ENCODE measurements around the gene CCL15. TPM values are rescaled to one million over a fixed set of nuclear protein-coding genes. Genes with fewer than 3 reads are reported as not detected.

CCL15 gene
- total and polyA plus RNA-seq, 2 experiments from 2014 or later = 32.0 to 39.0 TPM

- no peaks in the 10 kb centered on the region for H4K20me1 ChIP-seq (ENCODE audit: insufficient read depth, poor library complexity, severe bottlenecking)
- no peak overlapping the region for H2AFZ ChIP-seq
- WGBS (ENCODE audit: low lambda C conversion rate, missing lambda C conversion rate) = 32% methylated on average over 8 of the region's 8 CpGs
- TF ChIP-seq EZH2 (IDR thresholded peaks at IDR 0.05; ENCODE audit: borderline replicate concordance) (no peak), EZH2phosphoT487 (IDR thresholded peaks at IDR 0.05; ENCODE audit: low read depth, severe bottlenecking, unreplicated experiment) (no peak)
- TF ChIP-seq, protein P1, sequence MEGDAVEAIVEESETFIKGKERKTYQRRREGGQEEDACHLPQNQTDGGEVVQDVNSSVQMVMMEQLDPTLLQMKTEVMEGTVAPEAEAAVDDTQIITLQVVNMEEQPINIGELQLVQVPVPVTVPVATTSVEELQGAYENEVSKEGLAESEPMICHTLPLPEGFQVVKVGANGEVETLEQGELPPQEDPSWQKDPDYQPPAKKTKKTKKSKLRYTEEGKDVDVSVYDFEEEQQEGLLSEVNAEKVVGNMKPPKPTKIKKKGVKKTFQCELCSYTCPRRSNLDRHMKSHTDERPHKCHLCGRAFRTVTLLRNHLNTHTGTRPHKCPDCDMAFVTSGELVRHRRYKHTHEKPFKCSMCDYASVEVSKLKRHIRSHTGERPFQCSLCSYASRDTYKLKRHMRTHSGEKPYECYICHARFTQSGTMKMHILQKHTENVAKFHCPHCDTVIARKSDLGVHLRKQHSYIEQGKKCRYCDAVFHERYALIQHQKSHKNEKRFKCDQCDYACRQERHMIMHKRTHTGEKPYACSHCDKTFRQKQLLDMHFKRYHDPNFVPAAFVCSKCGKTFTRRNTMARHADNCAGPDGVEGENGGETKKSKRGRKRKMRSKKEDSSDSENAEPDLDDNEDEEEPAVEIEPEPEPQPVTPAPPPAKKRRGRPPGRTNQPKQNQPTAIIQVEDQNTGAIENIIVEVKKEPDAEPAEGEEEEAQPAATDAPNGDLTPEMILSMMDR (IDR thresholded peaks at IDR 0.05; ENCODE audit: poor library complexity) = peak; percentile 86
- no peaks in the 10 kb centered on the region for H3K9me2 ChIP-seq (replicated peaks; ENCODE audit: insufficient read depth)
- H3K4me3 ChIP-seq = no peak overlapping the region
- H3K9me3 ChIP-seq (ENCODE audit: low read depth) = no peaks in the 10 kb centered on the region
- H3K79me2 ChIP-seq = no peaks in the 10 kb centered on the region
- peak overlapping the region; percentile 89 for H3K27ac ChIP-seq
- H3K36me3 ChIP-seq (replicated peaks; ENCODE audit: insufficient read depth, low read depth) = no peaks in the 10 kb centered on the region
- no peaks in the 10 kb centered on the region for H3K27me3 ChIP-seq
- DNase-seq (ENCODE audit: low spot score) = peak; percentile 93
- H3K4me1 ChIP-seq (ENCODE audit: insufficient read depth) = peaks cover 27% of the 10 kb centered on the region
- peak overlapping the region; percentile 58 for H3K4me2 ChIP-seq
Observed at GRCh38 chr17:35969558-35970380, 31.6 kb downstream of the CCL15 start.

DNA sequence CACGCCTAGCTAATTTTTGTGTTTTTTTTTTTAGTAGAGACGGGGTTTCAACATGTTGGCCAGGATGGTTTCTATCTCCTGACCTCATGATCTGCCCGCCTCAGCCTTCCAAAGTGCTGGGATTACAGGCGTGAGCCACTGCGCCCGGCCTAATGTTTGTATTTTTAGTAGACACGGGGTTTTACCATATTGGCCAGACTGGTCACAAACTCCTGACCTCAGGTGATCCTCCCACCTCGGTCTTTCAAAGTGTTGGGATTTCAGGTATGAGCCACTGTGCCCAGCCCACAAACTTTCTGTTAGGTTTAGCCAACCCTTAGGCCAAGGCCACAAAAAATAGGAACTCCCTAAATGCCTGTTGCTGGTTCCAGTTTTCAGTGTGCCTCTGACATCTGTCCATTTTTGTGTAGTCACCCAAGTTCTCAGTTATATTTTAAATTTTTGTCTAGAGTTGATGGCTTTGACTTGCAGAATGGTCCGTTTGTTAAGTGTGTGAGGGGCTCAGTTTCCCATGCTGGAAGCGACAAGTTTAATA, 32.8 kb downstream of the CCL15 start:
- 82% methylated on average over 10 of the region's 10 CpGs for WGBS (ENCODE audit: low lambda C conversion rate, missing lambda C conversion rate)
- Histone ChIP-seq H3K36me3 (replicated peaks; ENCODE audit: insufficient read depth, low read depth) (no peaks in the 10 kb centered on the region), H3K9me3 (ENCODE audit: low read depth) (no peaks in the 10 kb centered on the region), H3K79me2 (no peaks in the 10 kb centered on the region), H3K9me2 (replicated peaks; ENCODE audit: insufficient read depth) (no peaks in the 10 kb centered on the region), H3K4me1 (ENCODE audit: insufficient read depth) (peaks cover 16% of the 10 kb centered on the region), H3K27ac (no peak overlapping the region), H4K20me1 (ENCODE audit: insufficient read depth, poor library complexity, severe bottlenecking) (no peaks in the 10 kb centered on the region), H3K4me3 (no peak overlapping the region), H2AFZ (no peak overlapping the region), H3K27me3 (no peaks in the 10 kb centered on the region), H3K4me2 (no peak overlapping the region)
- TF ChIP-seq EZH2 (IDR thresholded peaks at IDR 0.05; ENCODE audit: borderline replicate concordance) = no peak
- TF ChIP-seq, protein P1 (IDR thresholded peaks at IDR 0.05; ENCODE audit: poor library complexity) = no peak
- no peak for DNase-seq (ENCODE audit: low spot score)

DNA sequence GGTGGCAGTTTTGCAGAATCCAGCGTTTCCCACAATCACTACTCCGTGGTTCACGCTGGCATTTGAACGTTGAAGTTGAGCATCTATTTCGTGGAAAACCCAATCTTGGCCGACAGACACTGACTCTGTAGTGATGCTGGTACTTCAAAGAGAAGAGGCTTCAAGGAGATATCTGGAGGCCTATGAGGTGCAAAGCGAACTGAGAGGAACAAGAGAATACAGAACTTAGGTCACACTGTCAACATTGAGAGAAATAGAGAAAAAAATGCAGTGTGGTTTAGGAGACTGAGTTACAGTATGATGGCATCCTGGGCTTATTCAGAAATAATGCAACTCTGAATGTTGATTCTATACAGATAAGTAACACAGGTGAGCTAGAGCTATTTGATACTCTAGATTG, 36.1 kb downstream of the CCL15 start:
- DNase-seq (ENCODE audit: low spot score) = no peak
- no peaks in the 10 kb centered on the region for H3K4me1 ChIP-seq (ENCODE audit: insufficient read depth)
- H3K4me3 ChIP-seq = no peak overlapping the region
- no peak overlapping the region for H3K27ac ChIP-seq
- H3K9me2 ChIP-seq (replicated peaks; ENCODE audit: insufficient read depth) = no peaks in the 10 kb centered on the region
- 93% methylated on average over 7 of the region's 7 CpGs for WGBS (ENCODE audit: low lambda C conversion rate, missing lambda C conversion rate)
- no peaks in the 10 kb centered on the region for H3K9me3 ChIP-seq (ENCODE audit: low read depth)
- no peak overlapping the region for H3K4me2 ChIP-seq
- H3K79me2 ChIP-seq = no peaks in the 10 kb centered on the region
- no peaks in the 10 kb centered on the region for H3K36me3 ChIP-seq (replicated peaks; ENCODE audit: insufficient read depth, low read depth)
- no peaks in the 10 kb centered on the region for H4K20me1 ChIP-seq (ENCODE audit: insufficient read depth, poor library complexity, severe bottlenecking)
- no peak overlapping the region for H2AFZ ChIP-seq
- no peaks in the 10 kb centered on the region for H3K27me3 ChIP-seq
- no peak for TF ChIP-seq EZH2phosphoT487 (IDR thresholded peaks at IDR 0.05; ENCODE audit: low read depth, severe bottlenecking, unreplicated experiment)
- TF ChIP-seq, protein P1 (IDR thresholded peaks at IDR 0.05; ENCODE audit: poor library complexity) = no peak
- no peak for TF ChIP-seq EZH2 (IDR thresholded peaks at IDR 0.05; ENCODE audit: borderline replicate concordance)
